Dedifferentiated amniotic fluid mesenchymal stem cell (primary cell): Measurements from ENCODE around the gene NOTUM.
"Not testable (repeated sequence)": the region's sequence is repeated elsewhere in the genome, so short reads cannot be mapped to it uniquely, and the experiment has no call there.

Experiments
- DNase-seq: peaks from one replicate; pipeline ENCODE4 v3.0.0-alpha.2; 2016; ENCODE audit errors: extremely low spot score

The NOTUM gene

GRCh38 chr17:81957691-81958432 is 3.1 kb downstream of the NOTUM start:
- DNase-seq = no peak

GRCh38 chr17:81956607-81957589 is 4.1 kb downstream of the NOTUM start:
- no peak for DNase-seq

- DNase-seq = no peak
These were observed 5.0 kb downstream of the NOTUM start for GRCh38 chr17:81955756-81956544.

GRCh38 chr17:81955058-81955681 is 5.8 kb downstream of the NOTUM start:
- DNase-seq = no peak

- no peak for DNase-seq
These were observed 6.6 kb downstream of the NOTUM start for GRCh38 chr17:81954131-81955057.

- not testable (repeated sequence) for DNase-seq
These were observed 7.5 kb downstream of the NOTUM start for GRCh38 chr17:81953443-81953842.

- no peak for DNase-seq
These were observed 8.2 kb downstream of the NOTUM start for GRCh38 chr17:81952792-81953228.

- DNase-seq = no peak
These were observed 9.0 kb downstream of the NOTUM start for GRCh38 chr17:81951785-81952684.

GRCh38 chr17:81950501-81950900 is 10.5 kb downstream of the NOTUM start:
- DNase-seq = no peak

GRCh38 chr17:81948635-81949378 is 12.2 kb downstream of the NOTUM start:
- no peak for DNase-seq

- no peak for DNase-seq
These were observed 13.8 kb downstream of the NOTUM start, which contains the start of gene MYADML2 for GRCh38 chr17:81947189-81947588. TSS of gene MYADML2 (minus strand) at chr17:81947233. CDS start at chr17:81941741, 5,492 bp downstream.

GRCh38 chr17:81944858-81945257 is 16.1 kb downstream of the NOTUM start:
- DNase-seq = no peak

- DNase-seq = no peak
These were observed 18.8 kb downstream of the NOTUM start for GRCh38 chr17:81942167-81942553.

GRCh38 chr17:81941484-81942166 is 19.4 kb downstream of the NOTUM start:
- no peak for DNase-seq

- no peak for DNase-seq
These were observed 20.2 kb downstream of the NOTUM start for GRCh38 chr17:81940538-81941483.

- no peak for DNase-seq
These were observed 21.1 kb downstream of the NOTUM start for GRCh38 chr17:81939881-81940385.
